Measurements from ENCODE around the gene TOB1.

Gene TOB1

DNA sequence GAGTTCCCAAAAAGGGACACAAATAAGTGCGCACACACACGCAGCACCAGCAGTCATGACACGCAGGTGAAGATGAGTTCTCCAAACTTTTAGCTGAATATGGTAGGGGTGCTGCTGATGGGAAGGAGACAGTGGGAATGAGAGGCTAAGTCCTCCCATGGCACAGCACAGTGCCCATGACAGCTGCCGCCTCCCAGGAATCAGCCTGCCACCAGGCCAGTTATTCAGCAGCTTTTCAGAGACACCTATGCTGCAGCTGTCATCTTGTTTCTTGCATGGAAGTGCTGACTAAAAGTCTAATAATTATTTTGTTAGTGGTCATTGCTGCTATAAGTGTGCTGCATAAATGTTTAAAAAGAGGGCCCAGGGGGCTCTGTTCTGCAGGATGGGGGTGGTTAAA is 18.6 kb downstream of the TOB1 start:
- in situ Hi-C loops (cut with MboI; ENCODE audit: low sequenced_read_pairs), result no loop called here

DNA sequence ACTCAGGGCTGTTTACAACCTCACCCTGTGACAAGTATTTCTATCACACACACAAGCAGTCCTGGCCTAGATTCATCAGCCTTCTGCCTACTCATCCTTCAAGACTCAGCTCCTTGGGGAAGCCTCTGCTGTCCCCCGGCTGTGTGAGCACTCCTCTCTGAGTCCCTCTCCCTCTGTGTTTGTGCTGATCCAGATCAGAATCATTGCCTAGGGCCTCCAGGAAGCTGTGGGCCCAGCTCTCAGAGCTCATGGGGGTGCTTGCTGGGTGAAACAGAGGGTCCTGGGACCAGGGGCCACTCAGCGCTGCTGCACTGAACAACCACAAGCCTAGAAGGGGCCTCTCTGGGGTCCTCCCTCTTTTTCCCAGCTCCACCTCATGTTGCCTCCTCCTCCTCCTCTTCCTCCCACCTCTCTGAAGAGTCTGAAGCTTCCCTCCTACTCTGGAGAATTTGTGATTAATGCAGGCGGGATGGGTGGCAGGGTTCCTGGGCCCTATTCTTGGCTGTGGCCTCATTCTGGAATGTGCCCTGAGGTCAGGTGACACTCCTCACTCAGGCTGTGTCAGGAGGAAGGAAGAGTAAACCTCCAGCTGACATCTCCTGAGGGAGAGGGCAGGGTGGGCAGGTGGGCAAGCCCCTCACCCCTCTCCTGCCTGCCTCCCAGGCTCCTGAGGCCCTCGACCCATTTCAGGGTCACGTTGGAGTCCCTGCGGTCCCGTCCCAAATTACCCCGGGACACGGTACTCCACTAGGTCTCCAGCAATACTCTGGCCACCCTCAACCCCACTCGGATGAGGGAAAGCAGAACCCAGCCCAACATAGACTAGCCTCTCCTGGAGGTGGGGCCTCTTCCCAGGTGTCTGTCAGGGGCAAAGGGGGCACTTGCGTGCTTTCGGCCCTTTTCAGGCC is 20.7 kb downstream of the TOB1 start:
- in situ Hi-C loops (cut with MboI; ENCODE audit: low sequenced_read_pairs), result no loop called here

DNA sequence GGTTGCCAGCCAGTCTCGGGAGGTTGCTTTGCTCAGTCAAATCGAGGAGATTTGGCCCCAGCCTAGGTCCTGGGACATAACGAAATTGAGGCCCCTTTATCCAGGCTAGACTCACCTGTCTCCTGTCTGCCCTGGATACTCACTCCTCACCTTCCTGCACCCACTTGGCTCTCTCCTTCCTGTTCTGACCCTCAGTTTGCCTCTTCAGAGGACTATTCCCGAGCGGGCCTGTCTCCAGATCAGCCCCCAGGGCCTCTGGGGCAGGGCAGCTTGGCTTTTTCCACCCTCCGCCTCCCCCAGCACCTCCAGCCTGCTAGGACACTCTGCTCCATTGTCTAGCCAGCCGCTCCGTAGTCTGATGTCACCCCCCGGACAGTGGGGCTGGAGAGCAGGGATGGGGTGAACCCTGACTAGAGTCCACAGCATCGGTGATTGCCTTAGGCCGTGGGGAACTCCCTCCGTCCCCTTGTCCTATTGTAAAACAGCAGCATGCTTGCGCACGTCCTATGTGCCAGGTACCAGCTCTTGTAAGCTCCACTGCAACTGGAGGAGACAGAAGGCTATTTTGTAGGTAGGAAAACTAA is 21.9 kb downstream of the TOB1 start:
- in situ Hi-C loops (cut with MboI; ENCODE audit: low sequenced_read_pairs), result loop anchor here (5.0 kb wide), 1 partner anchor 57 kb away; no protein-coding TSS in a partner anchor

DNA sequence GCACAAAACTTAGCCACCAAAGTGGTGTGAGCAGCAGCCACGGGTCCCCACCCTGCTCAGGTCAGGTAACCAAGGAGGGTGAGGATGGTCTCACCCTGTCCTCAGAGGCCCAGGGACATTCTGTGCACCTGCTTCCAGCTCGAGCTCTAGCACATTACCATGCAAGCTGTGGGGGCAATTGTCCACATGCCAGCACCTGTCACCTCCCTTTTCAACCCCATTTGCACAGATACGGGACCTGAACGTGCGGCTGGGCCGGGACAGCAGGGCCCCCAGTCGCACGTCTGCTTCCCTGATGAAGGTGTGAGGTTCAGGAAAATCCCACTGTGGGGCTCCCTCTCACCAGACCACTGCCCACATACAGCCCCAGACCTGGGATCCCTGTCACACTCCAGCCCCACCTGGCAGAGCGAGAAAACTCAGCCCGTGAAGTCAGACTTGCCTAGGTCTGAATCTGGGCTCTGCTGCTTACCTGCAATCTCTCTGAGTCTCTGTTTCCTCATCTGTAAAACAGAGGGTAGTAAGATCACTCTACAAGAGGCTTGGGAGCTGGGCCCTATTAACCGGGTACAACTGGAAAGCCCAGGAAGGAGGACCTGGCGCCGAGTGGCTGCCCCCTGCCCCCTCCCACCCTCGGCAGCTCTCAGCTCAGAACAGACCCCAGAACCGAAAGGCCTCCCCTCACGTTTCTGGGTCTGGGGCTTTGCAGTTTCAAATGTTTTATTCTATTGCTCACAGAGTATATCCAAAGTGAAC is 22.8 kb downstream of the TOB1 start:
- in situ Hi-C loops (cut with MboI; ENCODE audit: low sequenced_read_pairs), result loop anchor here (5.0 kb wide), 1 partner anchor 56 kb away; no protein-coding TSS in a partner anchor

DNA sequence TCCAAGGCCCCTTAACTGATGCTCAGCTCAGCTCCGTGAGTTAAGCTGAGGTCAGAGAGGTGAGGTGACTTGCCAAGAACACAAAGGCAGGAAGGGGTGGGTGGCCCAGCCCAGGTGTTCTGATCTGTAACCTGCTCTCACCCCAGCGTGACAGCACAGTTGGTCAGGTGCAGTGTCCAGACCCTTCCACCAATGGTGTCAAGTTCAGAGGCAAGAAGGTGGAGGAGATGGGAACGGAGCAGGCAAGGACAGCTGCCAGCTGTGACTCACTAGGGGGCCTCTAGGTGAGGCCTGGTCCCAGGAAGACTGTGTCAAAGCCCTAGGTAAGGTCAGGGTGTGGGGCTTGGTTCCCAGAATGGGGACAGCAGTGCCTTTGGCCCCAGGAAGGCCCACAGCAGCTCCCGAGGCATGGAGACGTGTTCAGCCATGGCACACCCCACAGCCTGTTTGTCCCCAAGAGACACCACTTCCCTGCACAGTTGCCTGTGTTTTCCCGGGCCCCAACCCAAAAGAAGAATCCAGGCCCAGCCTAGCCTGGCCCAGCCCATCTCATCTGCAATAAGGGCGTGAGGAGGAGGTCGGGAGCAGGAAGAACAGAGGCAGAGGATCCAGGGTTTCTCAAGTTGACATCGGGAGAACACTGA is 23.5 kb downstream of the TOB1 start:
- in situ Hi-C loops (cut with MboI; ENCODE audit: low sequenced_read_pairs), result loop anchor here (5.0 kb wide), 1 partner anchor 55 kb away; no protein-coding TSS in a partner anchor

DNA sequence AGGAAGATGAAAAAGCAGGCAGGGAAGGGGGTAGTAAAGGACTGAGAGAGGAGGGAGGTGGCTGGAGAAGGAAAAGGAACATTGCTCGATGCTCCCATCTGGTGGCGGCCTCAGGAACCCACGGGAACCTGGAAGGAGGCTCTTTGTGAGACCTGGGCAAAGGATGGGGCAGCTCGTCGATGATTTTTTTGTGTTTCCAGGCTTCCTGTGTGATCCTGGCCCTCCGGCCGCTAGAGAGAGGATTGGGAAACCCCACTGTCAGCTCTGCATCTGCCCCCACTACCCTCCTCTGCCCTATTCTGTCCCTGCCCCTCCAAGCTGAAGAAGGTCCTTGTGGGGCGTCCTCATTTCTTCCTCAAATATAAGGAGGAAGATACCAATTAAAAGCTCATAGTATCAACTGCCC is 24.2 kb downstream of the TOB1 start:
- in situ Hi-C loops (cut with MboI; ENCODE audit: low sequenced_read_pairs), result loop anchor here (5.0 kb wide), 1 partner anchor 55 kb away; no protein-coding TSS in a partner anchor

DNA sequence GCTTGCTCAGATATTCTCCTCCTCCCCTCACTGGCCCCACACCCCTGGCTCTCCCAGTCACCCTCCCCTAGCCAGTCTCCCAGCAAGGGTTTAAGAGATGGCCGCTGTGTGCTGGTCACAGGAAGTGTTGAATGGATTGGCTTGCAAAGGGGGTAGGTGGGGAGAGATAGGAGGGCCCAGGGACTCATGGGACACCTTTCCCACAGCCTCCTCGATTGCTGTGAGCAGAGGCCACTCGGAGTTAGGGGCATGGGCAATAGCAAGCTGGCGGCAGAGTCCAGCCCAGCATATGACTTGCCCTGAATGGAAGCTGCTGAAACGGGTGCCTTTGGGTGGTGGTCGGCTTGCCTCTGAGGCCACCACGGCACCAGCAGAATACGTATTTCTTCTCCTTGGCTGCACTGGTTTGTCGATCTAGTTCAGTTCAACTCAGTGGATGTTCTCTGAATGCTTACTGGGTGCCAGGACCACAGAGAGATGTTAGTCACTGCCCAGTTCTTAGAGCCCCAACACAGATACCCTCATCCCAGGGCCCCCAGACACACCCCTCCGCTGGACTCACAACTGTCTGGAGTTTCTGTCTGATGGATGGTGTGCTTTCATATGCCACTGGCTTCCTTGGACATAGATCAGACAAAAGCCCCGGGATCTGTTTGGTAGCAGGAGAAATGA is 24.7 kb downstream of the TOB1 start:
- in situ Hi-C loops (cut with MboI; ENCODE audit: low sequenced_read_pairs), result loop anchor here (5.0 kb wide), 1 partner anchor 54 kb away; no protein-coding TSS in a partner anchor

DNA sequence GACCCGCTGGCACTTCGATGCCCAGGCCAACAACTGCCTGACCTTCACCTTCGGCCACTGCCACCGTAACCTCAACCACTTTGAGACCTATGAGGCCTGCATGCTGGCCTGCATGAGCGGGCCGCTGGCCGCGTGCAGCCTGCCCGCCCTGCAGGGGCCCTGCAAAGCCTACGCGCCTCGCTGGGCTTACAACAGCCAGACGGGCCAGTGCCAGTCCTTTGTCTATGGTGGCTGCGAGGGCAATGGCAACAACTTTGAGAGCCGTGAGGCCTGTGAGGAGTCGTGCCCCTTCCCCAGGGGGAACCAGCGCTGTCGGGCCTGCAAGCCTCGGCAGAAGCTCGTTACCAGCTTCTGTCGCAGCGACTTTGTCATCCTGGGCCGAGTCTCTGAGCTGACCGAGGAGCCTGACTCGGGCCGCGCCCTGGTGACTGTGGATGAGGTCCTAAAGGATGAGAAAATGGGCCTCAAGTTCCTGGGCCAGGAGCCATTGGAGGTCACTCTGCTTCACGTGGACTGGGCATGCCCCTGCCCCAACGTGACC is 25.8 kb downstream of the TOB1 start:
- in situ Hi-C loops (cut with MboI; ENCODE audit: low sequenced_read_pairs), result loop anchor here (5.0 kb wide), 1 partner anchor 53 kb away; no protein-coding TSS in a partner anchor

DNA sequence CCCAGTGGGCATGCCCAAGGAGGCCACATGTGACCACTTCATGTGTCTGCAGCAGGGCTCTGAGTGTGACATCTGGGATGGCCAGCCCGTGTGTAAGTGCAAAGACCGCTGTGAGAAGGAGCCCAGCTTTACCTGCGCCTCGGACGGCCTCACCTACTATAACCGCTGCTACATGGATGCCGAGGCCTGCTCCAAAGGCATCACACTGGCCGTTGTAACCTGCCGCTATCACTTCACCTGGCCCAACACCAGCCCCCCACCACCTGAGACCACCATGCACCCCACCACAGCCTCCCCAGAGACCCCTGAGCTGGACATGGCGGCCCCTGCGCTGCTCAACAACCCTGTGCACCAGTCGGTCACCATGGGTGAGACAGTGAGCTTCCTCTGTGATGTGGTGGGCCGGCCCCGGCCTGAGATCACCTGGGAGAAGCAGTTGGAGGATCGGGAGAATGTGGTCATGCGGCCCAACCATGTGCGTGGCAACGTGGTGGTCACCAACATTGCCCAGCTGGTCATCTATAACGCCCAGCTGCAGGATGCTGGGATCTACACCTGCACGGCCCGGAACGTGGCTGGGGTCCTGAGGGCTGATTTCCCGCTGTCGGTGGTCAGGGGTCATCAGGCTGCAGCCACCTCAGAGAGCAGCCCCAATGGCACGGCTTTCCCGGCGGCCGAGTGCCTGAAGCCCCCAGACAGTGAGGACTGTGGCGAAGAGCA is 26.4 kb downstream of the TOB1 start:
- in situ Hi-C loops (cut with MboI; ENCODE audit: low sequenced_read_pairs), result loop anchor here (5.0 kb wide), 1 partner anchor 52 kb away; no protein-coding TSS in a partner anchor

DNA sequence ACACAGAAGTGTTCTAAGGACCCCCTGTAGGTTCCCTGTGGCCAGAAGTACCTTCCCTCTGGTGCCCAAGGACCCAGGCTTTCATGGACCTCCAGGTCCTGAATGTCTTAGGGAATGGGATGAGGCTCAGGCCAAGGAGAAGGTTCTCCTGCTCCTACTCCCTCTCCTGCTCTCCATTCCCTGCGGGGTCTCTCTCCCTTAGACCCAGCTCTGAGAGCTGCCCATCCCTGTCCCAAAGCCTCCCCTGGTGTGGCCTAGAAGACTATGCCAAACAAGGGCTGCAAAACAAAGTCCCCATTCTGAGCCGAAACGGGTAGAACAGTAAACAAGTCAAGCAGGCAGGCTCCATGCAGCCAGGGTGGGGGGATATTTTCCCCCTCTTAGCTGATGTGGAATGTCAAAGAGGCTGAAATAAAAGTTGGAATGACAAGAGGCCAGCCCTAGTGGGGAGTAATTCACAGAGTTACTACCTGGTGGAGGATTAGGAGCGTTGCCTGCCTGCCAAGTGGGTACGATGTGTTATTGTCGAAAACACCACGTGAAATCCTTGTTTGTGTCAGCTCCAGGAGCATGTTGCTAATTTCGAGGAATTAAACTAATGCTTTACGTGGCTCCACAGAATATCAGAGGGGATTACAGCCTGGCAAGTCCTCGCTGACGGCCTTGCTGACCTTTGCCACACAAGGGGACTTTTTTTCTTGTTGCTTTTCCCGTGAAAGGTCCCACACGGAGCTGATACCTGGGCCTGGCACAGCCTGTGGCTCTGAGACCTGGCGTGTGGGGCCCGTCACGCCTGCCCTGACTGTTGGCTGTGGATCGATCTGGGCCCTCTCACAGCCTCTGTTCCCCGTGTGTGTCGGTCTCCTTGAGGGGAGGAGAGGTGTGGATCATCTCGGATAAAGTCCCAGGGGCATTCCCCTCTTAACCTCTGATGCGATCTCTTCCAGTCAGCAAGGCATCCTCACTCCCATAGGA is 27.9 kb downstream of the TOB1 start:
- in situ Hi-C loops (cut with MboI; ENCODE audit: low sequenced_read_pairs), result no loop called here

DNA sequence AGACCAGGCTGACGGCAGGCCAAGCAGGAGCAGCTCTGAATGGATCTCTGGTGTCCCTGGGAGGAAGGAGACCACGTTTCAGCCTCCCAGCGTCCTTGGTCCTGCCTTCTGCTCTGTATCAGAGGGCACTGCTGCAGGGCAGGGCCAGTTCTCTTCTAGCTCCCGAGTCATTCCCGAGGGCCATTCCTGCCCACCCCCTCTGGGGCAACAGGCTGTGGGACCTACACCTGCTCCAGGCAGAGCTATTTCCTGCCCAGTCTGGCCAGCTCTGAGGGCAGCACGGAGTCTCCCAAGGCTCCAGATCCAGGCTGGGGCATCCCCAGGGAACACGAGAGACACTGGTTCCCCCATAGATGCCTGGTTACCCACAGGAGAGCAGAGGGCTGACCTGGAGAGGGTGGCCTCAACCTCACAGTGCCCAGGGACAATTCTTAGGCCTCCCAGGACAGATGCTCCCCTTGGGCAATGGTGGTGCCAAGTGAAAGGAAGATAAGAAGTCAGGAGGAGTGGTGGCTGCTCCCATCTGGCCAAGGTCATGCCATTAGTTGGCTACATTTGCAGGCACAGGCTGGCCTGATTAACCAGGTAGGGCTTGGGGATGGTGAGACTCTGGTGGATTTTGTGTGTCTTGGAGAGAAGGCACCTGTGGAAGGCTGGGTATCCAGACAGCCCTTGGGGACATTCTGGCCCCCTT is 28.7 kb downstream of the TOB1 start:
- in situ Hi-C loops (cut with MboI; ENCODE audit: low sequenced_read_pairs), result no loop called here

DNA sequence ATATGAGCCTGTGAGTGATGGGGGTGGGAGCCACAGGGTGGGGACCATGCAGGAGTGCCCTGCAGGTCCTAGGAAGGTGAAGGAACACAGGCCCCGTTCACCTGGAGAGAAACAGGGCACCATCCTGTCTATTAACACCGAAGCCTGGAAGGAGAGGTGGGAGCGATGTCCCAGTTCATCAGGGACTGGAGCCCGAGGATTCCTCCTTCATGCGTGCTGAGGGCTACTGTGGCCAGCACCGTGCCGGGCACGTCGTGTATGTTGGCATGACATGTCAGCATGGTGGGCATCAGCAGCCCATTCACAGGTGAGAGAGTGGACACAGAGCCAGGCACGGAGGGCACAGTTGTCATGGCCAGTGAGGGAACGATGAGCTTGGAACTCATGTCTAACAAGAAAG is 29.3 kb downstream of the TOB1 start:
- in situ Hi-C loops (cut with MboI; ENCODE audit: low sequenced_read_pairs), result no loop called here

DNA sequence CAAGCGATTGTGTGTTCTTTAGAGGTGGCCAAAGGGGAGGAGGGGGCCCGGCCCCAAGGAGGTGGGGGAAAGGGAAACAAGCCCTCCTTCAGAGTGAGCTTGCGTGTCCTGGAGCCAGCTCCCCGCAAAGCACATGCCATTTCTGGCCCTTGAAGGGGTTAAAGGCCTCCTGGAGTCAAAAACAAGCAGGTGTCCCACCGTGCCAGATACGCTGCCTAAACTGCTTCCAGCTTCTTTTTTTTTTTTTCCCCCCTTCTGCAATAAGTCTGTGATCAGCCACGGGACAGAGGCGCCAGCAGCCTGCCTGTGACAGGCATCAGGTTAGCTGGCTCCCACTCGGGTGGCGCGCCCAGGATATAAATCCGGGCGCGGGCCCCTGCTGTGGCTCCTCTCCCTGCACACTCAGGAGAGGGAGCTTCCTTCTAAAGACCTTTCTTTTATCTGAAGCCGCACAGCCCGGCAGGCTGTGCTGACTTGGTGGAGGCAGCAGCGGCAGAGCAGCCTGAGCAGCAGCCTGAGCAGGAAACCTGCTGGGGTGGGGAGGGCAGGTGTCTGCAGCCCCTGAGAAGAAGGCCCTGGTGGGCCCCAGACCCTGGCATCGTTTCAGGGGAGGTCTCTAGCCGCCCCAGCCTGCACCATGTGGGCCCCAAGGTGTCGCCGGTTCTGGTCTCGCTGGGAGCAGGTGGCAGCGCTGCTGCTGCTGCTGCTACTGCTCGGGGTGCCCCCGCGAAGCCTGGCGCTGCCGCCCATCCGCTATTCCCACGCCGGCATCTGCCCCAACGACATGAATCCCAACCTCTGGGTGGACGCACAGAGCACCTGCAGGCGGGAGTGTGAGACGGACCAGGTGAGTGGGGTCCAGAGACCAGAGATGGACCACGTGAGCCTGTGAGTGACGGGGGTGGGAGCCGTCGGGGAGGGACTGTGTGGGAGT is 30.6 kb downstream of the TOB1 start, which contains the start of gene WFIKKN2:
Gene WFIKKN2, plus strand, starts transcription at position 286 of the 934 bp plus-strand sequence. Its CDS starts 352 bp downstream, at position 638.
- in situ Hi-C loops (cut with MboI; ENCODE audit: low sequenced_read_pairs), result no loop called here

DNA sequence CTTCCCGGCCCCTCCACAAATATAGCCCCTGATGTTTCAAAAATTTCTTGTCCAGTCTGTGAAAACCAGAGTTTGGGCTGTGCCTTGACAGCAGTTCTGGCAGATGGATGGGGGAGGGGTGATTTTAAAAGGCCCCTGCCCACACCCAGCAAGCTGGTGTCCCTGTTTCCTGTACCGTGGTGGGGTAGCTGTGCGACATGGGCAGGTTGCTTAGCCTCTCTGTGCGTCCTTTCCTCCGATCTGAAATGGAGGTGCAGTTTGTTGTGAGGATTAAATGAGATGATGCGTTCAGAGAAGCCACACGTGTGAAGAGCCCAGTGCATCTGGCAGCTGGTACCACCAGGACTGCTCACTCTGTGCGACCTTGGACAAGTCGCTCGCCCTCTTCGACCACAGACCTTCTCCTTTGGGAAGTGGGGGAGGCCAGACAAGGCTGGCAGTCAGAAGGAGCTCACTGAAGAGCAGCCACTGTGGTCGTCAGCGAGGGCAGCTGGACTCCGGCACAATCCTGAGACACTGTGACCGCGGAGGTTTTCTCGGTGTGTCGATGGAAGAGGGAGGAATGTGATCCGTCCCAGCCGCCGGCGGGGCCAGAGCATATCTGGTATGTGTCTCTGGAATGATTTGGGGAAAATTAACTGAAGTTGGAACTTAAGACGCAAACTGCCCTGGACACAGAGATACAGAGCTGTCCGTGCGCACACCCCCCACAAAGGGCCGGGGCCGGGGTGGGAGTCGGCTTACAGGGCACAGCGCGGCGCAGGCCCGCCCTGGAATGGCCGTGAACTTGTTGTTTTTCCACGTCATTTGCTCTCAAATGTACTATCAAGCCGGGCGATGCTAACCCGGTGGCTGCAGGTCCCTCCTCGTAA is 31.5 kb downstream of the TOB1 start:
- in situ Hi-C loops (cut with MboI; ENCODE audit: low sequenced_read_pairs), result no loop called here

All from HL-60/S4 treated with retinoic acid at 250 ng/mL for 4 days and 3 days (cell line).